Measurements from ENCODE around the gene DOCK3.

DNA sequence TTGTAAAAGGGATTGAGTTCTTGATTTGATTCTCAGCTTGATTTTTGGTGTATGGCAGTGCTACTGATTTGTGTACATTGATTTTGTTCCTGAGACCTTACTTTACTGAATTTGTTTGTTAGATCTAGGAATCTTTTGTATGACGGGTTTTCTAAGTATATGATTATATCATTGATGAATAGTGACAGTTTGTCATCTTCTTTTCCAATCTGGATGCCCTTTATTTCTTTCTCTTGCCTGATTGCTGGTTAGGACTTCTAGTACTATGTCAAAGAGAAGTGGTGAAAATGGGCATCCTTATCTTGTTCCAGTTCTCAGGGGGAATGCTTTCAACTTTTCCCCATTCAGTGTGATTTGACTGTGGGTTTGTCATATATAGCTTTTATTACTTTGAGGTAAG, 103.0 kb downstream of the DOCK3 start:
- TF ChIP-seq POLR2A (IDR thresholded peaks at IDR 0.05; ENCODE audit: low read depth, low read length) = no peak
- no peak for TF ChIP-seq TAF1 (IDR thresholded peaks at IDR 0.05; ENCODE audit: low read depth, low read length)

Measured in GM12891 (cell line).